Measurements from ENCODE around the gene TLX1.
A peak's percentile ranks its signal among the peaks of the same experiment; 100 is the strongest.

Gene TLX1

GRCh38 chr10:101130984-101131961 lies at the start of gene TLX1:
Gene TLX1, plus strand, starts transcription at chr10:101131300. Its CDS starts 242 bp downstream, at chr10:101131542.
- DNase-seq: no peak

- no peak for DNase-seq
These were observed 45.3 kb upstream of the TLX1 start for GRCh38 chr10:101085846-101086245.

GRCh38 chr10:101087376-101087775 lies 43.7 kb upstream of the TLX1 start:
- no peak for DNase-seq

- DNase-seq: no peak
These were observed 43.1 kb upstream of the TLX1 start for GRCh38 chr10:101087965-101088364.

GRCh38 chr10:101089520-101090299 lies 41.4 kb upstream of the TLX1 start:
- no peak for DNase-seq

GRCh38 chr10:101090597-101090996 lies 40.5 kb upstream of the TLX1 start:
- no peak for DNase-seq

GRCh38 chr10:101091546-101092290 lies 39.4 kb upstream of the TLX1 start:
- DNase-seq: no peak

- DNase-seq: no peak
These were observed 38.2 kb upstream of the TLX1 start for GRCh38 chr10:101092881-101093354.

- no peak for DNase-seq
These were observed 36.8 kb upstream of the TLX1 start for GRCh38 chr10:101094121-101094879.

- no peak for DNase-seq
These were observed 36.1 kb upstream of the TLX1 start for GRCh38 chr10:101095004-101095403.

- peak; percentile 71 for DNase-seq
These were observed 35.4 kb upstream of the TLX1 start for GRCh38 chr10:101095550-101096213.

- DNase-seq: no peak
These were observed 34.7 kb upstream of the TLX1 start for GRCh38 chr10:101096378-101096777.

GRCh38 chr10:101097881-101098280 lies 33.2 kb upstream of the TLX1 start:
- no peak for DNase-seq

GRCh38 chr10:101099901-101100300 lies 31.2 kb upstream of the TLX1 start:
- DNase-seq: no peak

- no peak for DNase-seq
These were observed 29.7 kb upstream of the TLX1 start for GRCh38 chr10:101101372-101101881.

GRCh38 chr10:101103430-101103829 lies 27.7 kb upstream of the TLX1 start:
- DNase-seq: no peak

GRCh38 chr10:101106351-101106750 lies 24.7 kb upstream of the TLX1 start:
- DNase-seq: no peak

GRCh38 chr10:101107771-101108170 lies 23.3 kb upstream of the TLX1 start:
- DNase-seq: no peak

GRCh38 chr10:101110856-101111523 lies 20.1 kb upstream of the TLX1 start:
- no peak for DNase-seq

GRCh38 chr10:101111547-101111946 lies 19.6 kb upstream of the TLX1 start:
- no peak for DNase-seq

Data from stimulated activated CD4-positive, alpha-beta T cell treated with anti-CD3 and anti-CD28 coated beads, Interleukin-4, amount 100 ng/mL, for 1 hour (primary cell).